Hepatocyte (in vitro differentiated cells): ENCODE data around the gene TRIM72.

Source experiments
- CTCF ChIP-seq: fragments of 200-600 bp; sonication (generic); IDR thresholded peaks from 2 replicates; pipeline ENCODE4 v1.5.1; 2016; ENCODE audit warnings: antibody characterized with exemption, mild to moderate bottlenecking; ENCODE audit not compliant: poor library complexity
- EZH2 ChIP-seq: fragments of 200-600 bp; sonication (generic); IDR thresholded peaks from 2 replicates; pipeline ENCODE4 v1.6.1; 2016; ENCODE audit warnings: antibody characterized with exemption, mild to moderate bottlenecking, borderline replicate concordance

- TF ChIP-seq CTCF: no peak
- no peak for TF ChIP-seq EZH2
Observed at GRCh38 chr16:31269541-31269940, 55.6 kb downstream of the TRIM72 start.
